HG03354 (cell line): ENCODE data around the gene RIMKLA.
A peak's percentile ranks its signal among the peaks of the same experiment; 100 is the strongest.

Experiments
- ATAC-seq: cut with Tn5 transposase; IDR thresholded peaks from one replicate; pipeline ENCODE4 v1.9.1; 2021; ENCODE audit warnings: mild to moderate bottlenecking; ENCODE audit not compliant: unreplicated experiment, poor library complexity, severe bottlenecking

Gene RIMKLA

GRCh38 chr1:42370876-42371549, 9.6 kb upstream of the RIMKLA start:
- ATAC-seq: no peak

DNA sequence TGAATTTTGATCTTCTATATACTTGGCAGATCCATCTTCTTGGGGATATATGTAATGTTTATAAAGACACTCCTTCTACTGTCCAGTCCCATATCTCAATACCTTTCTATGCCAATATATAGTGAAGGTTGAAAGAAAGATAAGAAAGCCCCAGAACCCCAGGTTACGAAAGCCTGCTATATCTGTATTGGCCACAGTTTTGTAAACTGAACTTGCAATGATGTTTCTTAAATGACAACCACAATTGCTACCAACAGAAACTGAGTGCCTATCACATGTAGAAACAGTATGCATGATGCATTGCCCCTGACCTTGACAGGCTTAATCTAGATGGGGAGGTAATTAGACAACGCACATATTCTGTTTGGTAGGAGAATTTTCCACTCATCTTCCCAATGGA, 7.8 kb upstream of the RIMKLA start:
- no peak for ATAC-seq

- ATAC-seq: peak; percentile 50
These were observed 602 bp upstream of the RIMKLA start for GRCh38 chr1:42379794-42380585.

GRCh38 chr1:42381280-42381673, 685 bp downstream of the RIMKLA start:
- ATAC-seq: no peak

DNA sequence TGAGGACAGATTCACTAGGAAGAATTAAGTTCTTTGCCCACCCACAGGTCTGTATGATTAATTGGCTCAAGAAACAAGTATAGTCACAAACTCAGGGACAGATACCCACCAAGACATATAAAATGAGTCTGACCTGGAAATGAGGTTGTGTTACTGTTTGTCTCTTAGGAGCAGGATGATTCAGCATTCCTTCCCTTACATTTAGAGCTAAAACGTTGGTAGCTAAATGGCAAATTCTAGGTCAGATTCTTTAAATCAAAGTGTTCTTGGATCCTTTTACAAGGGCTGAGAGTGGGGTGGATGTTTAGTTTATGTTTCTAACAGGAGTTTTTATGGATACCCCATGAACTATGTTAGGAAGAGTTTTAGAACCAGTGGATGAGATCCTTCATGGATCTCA, 4.7 kb downstream of the RIMKLA start:
- no peak for ATAC-seq

DNA sequence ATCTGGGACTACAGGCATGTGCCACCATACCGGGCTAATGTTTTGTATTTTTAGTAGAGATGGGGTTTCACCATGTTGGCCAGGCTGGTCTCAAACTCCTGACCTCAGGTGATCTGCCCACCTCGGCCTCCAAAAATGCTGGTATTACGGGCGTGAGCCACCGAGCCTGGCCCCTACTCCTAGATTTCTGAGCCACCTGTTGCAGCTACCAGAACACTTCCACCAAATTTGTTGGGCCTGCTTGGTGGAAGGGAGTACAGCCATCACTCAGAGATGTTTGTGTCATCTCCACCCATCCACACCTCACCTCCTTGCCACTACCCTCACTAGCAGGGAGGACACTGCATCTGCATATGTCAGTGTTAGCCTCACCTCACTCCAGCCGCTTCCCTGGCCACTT, 5.5 kb downstream of the RIMKLA start:
- no peak for ATAC-seq

GRCh38 chr1:42392255-42392654, 11.7 kb downstream of the RIMKLA start:
- ATAC-seq: no peak

- no peak for ATAC-seq
These were observed 12.6 kb downstream of the RIMKLA start for GRCh38 chr1:42392967-42393848.

GRCh38 chr1:42399315-42400100, 18.9 kb downstream of the RIMKLA start:
- ATAC-seq: no peak

- ATAC-seq: no peak
These were observed 23.3 kb downstream of the RIMKLA start for GRCh38 chr1:42403880-42404400.

DNA sequence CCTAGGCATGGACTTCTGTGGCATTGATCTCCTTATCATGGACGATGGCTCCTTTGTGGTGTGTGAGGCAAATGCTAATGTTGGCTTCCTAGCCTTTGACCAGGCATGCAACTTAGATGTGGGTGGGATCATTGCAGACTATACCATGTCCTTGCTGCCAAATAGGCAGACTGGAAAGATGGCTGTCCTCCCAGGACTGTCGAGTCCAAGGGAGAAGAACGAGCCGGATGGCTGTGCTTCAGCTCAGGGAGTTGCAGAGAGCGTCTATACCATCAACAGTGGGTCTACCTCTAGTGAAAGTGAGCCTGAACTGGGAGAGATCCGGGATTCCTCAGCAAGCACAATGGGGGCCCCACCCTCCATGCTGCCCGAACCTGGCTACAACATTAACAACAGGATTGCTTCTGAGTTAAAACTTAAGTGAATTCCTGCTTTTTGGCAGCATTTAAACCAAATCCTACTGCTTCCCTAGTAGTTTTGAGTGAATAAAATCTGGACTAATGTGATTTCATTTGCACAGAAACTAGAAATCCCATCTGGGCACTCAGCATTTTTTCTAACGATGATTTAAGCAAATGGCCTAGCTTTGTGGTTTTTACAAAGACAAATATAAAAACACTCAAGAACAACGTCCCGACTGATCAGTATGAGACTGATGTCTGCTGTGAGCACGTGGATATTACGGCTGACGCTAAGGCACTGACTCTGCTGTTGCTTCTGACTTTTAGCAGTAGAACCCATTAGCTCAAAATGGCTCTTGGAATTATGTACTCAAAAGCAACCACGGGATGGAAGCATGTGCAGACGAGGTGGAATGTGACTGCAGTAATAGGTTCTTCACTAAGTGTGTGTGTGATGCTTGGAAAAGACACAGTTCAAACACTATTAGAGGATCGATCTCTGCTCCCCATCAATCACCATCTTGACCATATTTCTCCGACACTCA, 34.2 kb downstream of the RIMKLA start:
- ATAC-seq: no peak

- ATAC-seq: no peak
These were observed 36.6 kb downstream of the RIMKLA start for GRCh38 chr1:42417166-42417565.

- ATAC-seq: no peak
These were observed 37.9 kb downstream of the RIMKLA start for GRCh38 chr1:42418516-42418915.

GRCh38 chr1:42419126-42419821, 38.7 kb downstream of the RIMKLA start:
- ATAC-seq: no peak

GRCh38 chr1:42420121-42420520, 39.5 kb downstream of the RIMKLA start:
- ATAC-seq: no peak

DNA sequence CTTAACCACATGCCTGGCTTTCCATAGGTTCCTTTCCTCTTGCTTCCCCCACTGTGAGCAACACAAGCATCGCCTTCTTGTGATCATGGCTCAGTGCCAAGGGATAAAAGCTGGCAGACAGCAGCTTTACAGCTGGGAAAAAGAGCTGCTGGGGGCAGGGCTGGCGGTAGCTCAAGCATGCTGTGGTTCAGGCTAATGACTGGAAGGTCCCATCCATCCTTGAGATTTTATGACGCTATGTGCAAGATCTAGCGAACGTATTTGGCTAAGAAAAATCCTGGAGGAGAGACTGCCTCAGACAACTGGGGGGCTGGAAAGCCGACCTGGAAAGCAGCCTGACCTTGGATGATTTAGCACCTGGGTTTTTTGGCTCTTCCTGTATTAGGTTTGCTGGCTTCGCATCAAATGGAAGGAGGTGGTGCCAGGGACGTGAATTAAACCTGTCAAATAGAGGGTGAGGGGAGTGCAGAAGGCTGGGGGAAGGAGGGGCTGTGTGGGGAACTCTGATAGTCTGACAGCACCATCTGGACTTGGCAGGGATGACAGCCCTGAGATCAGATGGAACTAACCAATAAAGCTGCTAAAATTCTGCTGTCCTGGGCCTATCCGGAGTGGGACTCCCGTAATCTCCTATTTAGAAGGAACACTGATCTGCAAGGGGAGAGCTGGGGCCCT, 40.5 kb downstream of the RIMKLA start:
- no peak for ATAC-seq

GRCh38 chr1:42422737-42423136, 42.1 kb downstream of the RIMKLA start:
- no peak for ATAC-seq
